Stimulated activated effector memory CD8-positive, alpha-beta T cell treated with anti-CD3 and anti-CD28 coated beads, Interleukin-12 subunit alpha, Interleukin-12 subunit beta, amount 100 ng/mL, for 72 hours (primary cell): ENCODE measurements around the gene HRAS.
"Not testable (repeated sequence)": the region's sequence is repeated elsewhere in the genome, so short reads cannot be mapped to it uniquely, and the experiment has no call there.

ENCODE experiments used
- ATAC-seq: fragments of 150-1000 bp; cut with Tn5 transposase; 2 replicates; pipeline ENCODE4 v1.10.0; 2021
- DNase-seq, 2 donors: peaks; one replicate each; pipeline ENCODE4 v3.0.0; 2021 to 2022; ENCODE audit warnings: low spot score in 2 of 2
- H3K27ac Mint-ChIP-seq: one replicate; pipeline ENCODE4 v1.8.0; 2022; ENCODE audit warnings: mild to moderate bottlenecking, mixed read lengths
- H3K36me3 Mint-ChIP-seq: one replicate; pipeline ENCODE4 v1.8.0; 2022; ENCODE audit warnings: mild to moderate bottlenecking, mixed read lengths
- H3K4me1 Mint-ChIP-seq: one replicate; pipeline ENCODE4 v1.8.0; 2022; ENCODE audit warnings: mixed read lengths
- H3K4me3 Mint-ChIP-seq: one replicate; pipeline ENCODE4 v1.8.0; 2022; ENCODE audit warnings: mild to moderate bottlenecking, mixed read lengths
- H3K9me3 Mint-ChIP-seq: one replicate; pipeline ENCODE4 v1.8.0; 2022; ENCODE audit warnings: mixed read lengths

HRAS gene

GRCh38 chr11:516918-517685 lies 18.3 kb downstream of the HRAS start:
- not testable (repeated sequence) for DNase-seq, ATAC-seq, H3K4me3 Mint-ChIP-seq, H3K9me3 Mint-ChIP-seq, H3K27ac Mint-ChIP-seq
- Mint-ChIP-seq H3K36me3 (peaks cover 47% of the 10 kb centered on the region), H3K4me1 (peaks cover 15% of the 10 kb centered on the region)

GRCh38 chr11:516400-516799 lies 19.0 kb downstream of the HRAS start:
- H3K36me3 Mint-ChIP-seq, result peaks cover 52% of the 10 kb centered on the region
- H3K27ac Mint-ChIP-seq, result no peak overlapping the region
- ATAC-seq, result no peak
- no peak overlapping the region for H3K4me3 Mint-ChIP-seq
- peaks cover 15% of the 10 kb centered on the region for H3K4me1 Mint-ChIP-seq
- H3K9me3 Mint-ChIP-seq, result peaks cover 5% of the 10 kb centered on the region
- DNase-seq, result no peak

- Mint-ChIP-seq H3K9me3 (peaks cover 5% of the 10 kb centered on the region), H3K4me1 (peaks cover 7% of the 10 kb centered on the region), H3K36me3 (peaks cover 56% of the 10 kb centered on the region), H3K4me3 (no peak overlapping the region), H3K27ac (no peak overlapping the region)
- no peak for ATAC-seq
- no peak for DNase-seq
These were observed 20.2 kb downstream of the HRAS start for GRCh38 chr11:515131-515530.

GRCh38 chr11:514606-515005 lies 20.8 kb downstream of the HRAS start:
- Mint-ChIP-seq H3K27ac (no peak overlapping the region), H3K9me3 (peaks cover 5% of the 10 kb centered on the region)

GRCh38 chr11:512761-513595 lies 22.4 kb downstream of the HRAS start:
- H3K4me3 Mint-ChIP-seq, result no peak overlapping the region
- peaks cover 67% of the 10 kb centered on the region for H3K36me3 Mint-ChIP-seq
- H3K4me1 Mint-ChIP-seq, result peaks cover 4% of the 10 kb centered on the region
- peaks cover 3% of the 10 kb centered on the region for H3K9me3 Mint-ChIP-seq
- ATAC-seq (no peak), DNase-seq (no peak)
- no peak overlapping the region for H3K27ac Mint-ChIP-seq

More at GRCh38 chr11:514606-515005, 20.8 kb downstream of the HRAS start:
- no peak for ATAC-seq
- Mint-ChIP-seq H3K36me3 (peaks cover 60% of the 10 kb centered on the region), H3K4me1 (peaks cover 7% of the 10 kb centered on the region), H3K4me3 (no peak overlapping the region)
- DNase-seq, result no peak

GRCh38 chr11:508956-509355 lies 26.4 kb downstream of the HRAS start:
- Mint-ChIP-seq H3K27ac (no peak overlapping the region), H3K36me3 (peaks cover 85% of the 10 kb centered on the region), H3K4me3 (no peak overlapping the region), H3K4me1 (peaks cover 17% of the 10 kb centered on the region), H3K9me3 (no peaks in the 10 kb centered on the region)
- DNase-seq (no peak), ATAC-seq (no peak)

- peak overlapping the region; percentile 99 for H3K27ac Mint-ChIP-seq
- peaks cover 77% of the 10 kb centered on the region for H3K36me3 Mint-ChIP-seq
- H3K9me3 Mint-ChIP-seq, result no peaks in the 10 kb centered on the region
These were observed 27.5 kb downstream of the HRAS start for GRCh38 chr11:507727-508515.

GRCh38 chr11:506995-507726 lies 28.2 kb downstream of the HRAS start, which contains the start of gene RNH1:
RNH1 (minus strand) TSS chr11:507242; CDS start chr11:502162, 5,080 bp downstream.
- Mint-ChIP-seq H3K27ac (peak within 1 kb of the TSS; percentile 99), H3K4me1 (peaks cover 32% of the 10 kb centered on the region), H3K4me3 (peak within 1 kb of the TSS; percentile 93), H3K36me3 (peaks cover 75% of the 10 kb centered on the region), H3K9me3 (no peaks in the 10 kb centered on the region)
- peak; percentile 98 to 99 for DNase-seq
- peak; percentile 79 for ATAC-seq

More at GRCh38 chr11:507727-508515, 27.5 kb downstream of the HRAS start:
- peak overlapping the region; percentile 93 for H3K4me3 Mint-ChIP-seq
- DNase-seq, result no peak
- no peak for ATAC-seq
- peaks cover 27% of the 10 kb centered on the region for H3K4me1 Mint-ChIP-seq

- peaks cover 76% of the 10 kb centered on the region for H3K36me3 Mint-ChIP-seq
- H3K9me3 Mint-ChIP-seq, result no peaks in the 10 kb centered on the region
- H3K4me1 Mint-ChIP-seq, result peaks cover 32% of the 10 kb centered on the region
- H3K27ac Mint-ChIP-seq, result peak overlapping the region; percentile 99
- peak overlapping the region; percentile 93 for H3K4me3 Mint-ChIP-seq
- ATAC-seq, result peak; percentile 88
- peak; percentile 95 to 98 for DNase-seq
These were observed 29.0 kb downstream of the HRAS start for GRCh38 chr11:506238-506994.

- DNase-seq (no peak), ATAC-seq (no peak)
- Mint-ChIP-seq H3K4me3 (peak overlapping the region; percentile 93), H3K9me3 (no peaks in the 10 kb centered on the region), H3K36me3 (peaks cover 78% of the 10 kb centered on the region), H3K27ac (peak overlapping the region; percentile 67), H3K4me1 (peaks cover 32% of the 10 kb centered on the region)
These were observed 30.4 kb downstream of the HRAS start for GRCh38 chr11:504994-505344.

- H3K4me1 Mint-ChIP-seq, result peaks cover 32% of the 10 kb centered on the region
- peak overlapping the region; percentile 67 for H3K27ac Mint-ChIP-seq
- H3K4me3 Mint-ChIP-seq, result peak overlapping the region; percentile 93
- H3K9me3 Mint-ChIP-seq, result no peaks in the 10 kb centered on the region
- DNase-seq, result no peak
- no peak for ATAC-seq
- peaks cover 78% of the 10 kb centered on the region for H3K36me3 Mint-ChIP-seq
These were observed 31.1 kb downstream of the HRAS start for GRCh38 chr11:504053-504993.

GRCh38 chr11:503179-503981 lies 32.0 kb downstream of the HRAS start:
- H3K27ac Mint-ChIP-seq, result peak overlapping the region; percentile 48
- DNase-seq, result peak in 1 of 2 donors; percentile 63
- ATAC-seq, result no peak
- peaks cover 31% of the 10 kb centered on the region for H3K4me1 Mint-ChIP-seq
- H3K4me3 Mint-ChIP-seq, result peak overlapping the region; percentile 93
- H3K36me3 Mint-ChIP-seq, result peaks cover 78% of the 10 kb centered on the region
- no peaks in the 10 kb centered on the region for H3K9me3 Mint-ChIP-seq
